HFF-Myc (cell line): ENCODE measurements around the gene FAF2.
A peak's percentile ranks its signal among the peaks of the same experiment; 100 is the strongest.

Experiments
- DNase-seq: peaks from one replicate; pipeline ENCODE4 v3.0.0-alpha.2; 2011; ENCODE audit warnings: low read depth; ENCODE audit errors: extremely low read depth
- H3K4me3 ChIP-seq: replicated peaks from 2 replicates; pipeline ENCODE4 v1.5.1; 2011; ENCODE audit warnings: low read depth, mild to moderate bottlenecking, control low read depth, low read length
- CTCF ChIP-seq: IDR thresholded peaks from 2 replicates; pipeline ENCODE4 v1.5.1; 2012; ENCODE audit warnings: mild to moderate bottlenecking, low read depth, low read length, control low read depth; ENCODE audit errors: missing control alignments

FAF2 gene

GRCh38 chr5:176447978-176448608 is at the start of gene FAF2:
FAF2 (plus strand) TSS chr5:176448385; CDS start chr5:176448408, 23 bp downstream.
- DNase-seq = peak; percentile 99
- peak; percentile 98 for TF ChIP-seq CTCF
- peak within 1 kb of the TSS; percentile 98 for H3K4me3 ChIP-seq

- H3K4me3 ChIP-seq = no peak overlapping the region
- DNase-seq = no peak
- no peak for TF ChIP-seq CTCF
Measured at GRCh38 chr5:176400382-176401156, 47.6 kb upstream of the FAF2 start.

GRCh38 chr5:176401281-176402205 is 46.6 kb upstream of the FAF2 start:
- H3K4me3 ChIP-seq = no peak overlapping the region
- TF ChIP-seq CTCF = no peak
- DNase-seq = no peak

- no peak for DNase-seq
- no peak for TF ChIP-seq CTCF
- no peak overlapping the region for H3K4me3 ChIP-seq
Measured at GRCh38 chr5:176405656-176406435, 42.3 kb upstream of the FAF2 start.

GRCh38 chr5:176406436-176407052 is 41.6 kb upstream of the FAF2 start:
- H3K4me3 ChIP-seq = no peak overlapping the region
- no peak for DNase-seq
- TF ChIP-seq CTCF = no peak
